ENCODE results near the gene WFDC5.
A peak's percentile ranks its signal among the peaks of the same experiment; 100 is the strongest.

The WFDC5 gene

DNA sequence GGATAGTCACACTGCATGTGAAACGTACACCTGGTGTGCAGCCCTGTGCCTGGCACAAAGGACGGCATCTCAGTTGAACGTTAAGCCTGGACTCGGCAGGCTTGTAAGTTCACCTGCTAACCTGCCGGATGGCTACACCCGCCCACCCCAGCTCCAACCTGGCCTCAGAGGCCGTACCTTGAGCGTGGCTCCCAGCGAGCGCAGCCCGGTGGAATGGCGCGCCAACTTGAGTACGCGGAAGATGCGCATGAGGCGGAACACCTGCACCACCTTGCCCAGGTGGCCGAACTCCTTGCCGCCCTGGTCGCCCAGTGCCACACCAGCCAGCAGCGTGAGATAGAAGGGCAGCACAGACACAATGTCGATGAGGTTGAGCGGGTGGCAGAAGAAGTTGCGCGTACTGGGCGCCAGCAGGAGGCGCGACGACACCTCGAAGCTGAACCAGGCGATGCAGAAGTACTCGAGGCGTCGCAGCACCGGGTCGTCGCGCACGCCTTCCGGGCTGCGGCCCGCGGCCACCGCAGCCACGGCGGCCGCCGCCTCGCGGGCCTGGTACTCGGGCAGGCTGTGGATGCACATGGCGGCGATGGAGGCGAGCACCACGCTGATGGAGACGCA, 17.4 kb downstream of the WFDC5 start (continued):
- TF ChIP-seq SP3 (tag by site-specific recombination; IDR thresholded peaks at IDR 0.05) (no peak), ZNF549 (tag by site-specific recombination; IDR thresholded peaks at IDR 0.05) (no peak), ZNF529 (tag by site-specific recombination; IDR thresholded peaks at IDR 0.05; ENCODE audit: insufficient replicate concordance) (no peak)

DNA sequence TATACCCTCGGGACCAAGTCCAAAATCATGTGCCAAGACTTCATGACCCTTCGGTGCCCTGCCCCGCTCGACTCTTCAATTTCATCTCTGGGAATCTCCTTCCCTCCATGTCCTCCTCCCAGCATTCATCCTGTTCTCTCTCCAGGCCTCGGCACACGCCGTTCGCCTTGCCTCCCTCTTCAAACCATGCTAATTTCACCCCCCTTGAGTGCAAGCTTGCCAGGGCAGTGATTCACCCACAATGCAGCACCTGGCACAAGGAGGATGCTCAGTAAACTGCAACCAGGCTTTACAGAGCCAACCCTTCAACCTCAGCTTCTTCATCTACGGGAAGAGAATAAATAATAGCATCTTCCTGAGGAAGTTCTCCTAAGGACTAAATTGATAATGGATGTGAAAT, 18.2 kb downstream of the WFDC5 start:
- H3K4me1 ChIP-seq (ENCODE audit: control insufficient read depth, insufficient read depth, low read length), result no peaks in the 10 kb centered on the region
- TF ChIP-seq ZNF37A (tag by site-specific recombination; IDR thresholded peaks at IDR 0.05) (no peak), ZBTB48 (tag by site-specific recombination; IDR thresholded peaks at IDR 0.05) (no peak), ZNF169 (tag by site-specific recombination; IDR thresholded peaks at IDR 0.05) (no peak), ZNF324 (tag by site-specific recombination; IDR thresholded peaks at IDR 0.05) (no peak), ZNF10 (tag by site-specific recombination; IDR thresholded peaks at IDR 0.05) (no peak), ZNF23 (tag by site-specific recombination; IDR thresholded peaks at IDR 0.05; ENCODE audit: borderline replicate concordance) (no peak)
- TF ChIP-seq, protein P1, sequence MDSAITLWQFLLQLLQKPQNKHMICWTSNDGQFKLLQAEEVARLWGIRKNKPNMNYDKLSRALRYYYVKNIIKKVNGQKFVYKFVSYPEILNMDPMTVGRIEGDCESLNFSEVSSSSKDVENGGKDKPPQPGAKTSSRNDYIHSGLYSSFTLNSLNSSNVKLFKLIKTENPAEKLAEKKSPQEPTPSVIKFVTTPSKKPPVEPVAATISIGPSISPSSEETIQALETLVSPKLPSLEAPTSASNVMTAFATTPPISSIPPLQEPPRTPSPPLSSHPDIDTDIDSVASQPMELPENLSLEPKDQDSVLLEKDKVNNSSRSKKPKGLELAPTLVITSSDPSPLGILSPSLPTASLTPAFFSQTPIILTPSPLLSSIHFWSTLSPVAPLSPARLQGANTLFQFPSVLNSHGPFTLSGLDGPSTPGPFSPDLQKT (IDR thresholded peaks at IDR 0.05; ENCODE audit: borderline replicate concordance, low read depth, low read length), result no peak
- TF ChIP-seq, protein P2, sequence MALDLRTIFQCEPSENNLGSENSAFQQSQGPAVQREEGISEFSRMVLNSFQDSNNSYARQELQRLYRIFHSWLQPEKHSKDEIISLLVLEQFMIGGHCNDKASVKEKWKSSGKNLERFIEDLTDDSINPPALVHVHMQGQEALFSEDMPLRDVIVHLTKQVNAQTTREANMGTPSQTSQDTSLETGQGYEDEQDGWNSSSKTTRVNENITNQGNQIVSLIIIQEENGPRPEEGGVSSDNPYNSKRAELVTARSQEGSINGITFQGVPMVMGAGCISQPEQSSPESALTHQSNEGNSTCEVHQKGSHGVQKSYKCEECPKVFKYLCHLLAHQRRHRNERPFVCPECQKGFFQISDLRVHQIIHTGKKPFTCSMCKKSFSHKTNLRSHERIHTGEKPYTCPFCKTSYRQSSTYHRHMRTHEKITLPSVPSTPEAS (tag by site-specific recombination; IDR thresholded peaks at IDR 0.05), result no peak
- CTCF ChIA-PET, result interaction anchor here (0.6 to 5.2 kb wide), 27 partner anchors 10 to 665 kb away, joined by 3 to 112 read pairs (median 4); partner anchors contain the start of gene WFDC5
- no peak overlapping the region for H3K4me3 ChIP-seq (ENCODE audit: low read depth, low read length)
- H3K9me3 ChIP-seq (ENCODE audit: control insufficient read depth, insufficient read depth, low read depth, low read length), result no peaks in the 10 kb centered on the region
- H3K27ac ChIP-seq (ENCODE audit: extremely low read depth, low read depth, low read length), result no peak overlapping the region
- H3K36me3 ChIP-seq (ENCODE audit: control insufficient read depth in 2 of 2, insufficient read depth in 1 of 2, low read length in 2 of 2), result no peaks in the 10 kb centered on the region
- POLR2A ChIA-PET, result interaction anchor here (0.8 kb wide), 1 partner anchor 188 kb away, joined by 3 read pairs; the partner anchor contains the start of gene PABPC1L

DNA sequence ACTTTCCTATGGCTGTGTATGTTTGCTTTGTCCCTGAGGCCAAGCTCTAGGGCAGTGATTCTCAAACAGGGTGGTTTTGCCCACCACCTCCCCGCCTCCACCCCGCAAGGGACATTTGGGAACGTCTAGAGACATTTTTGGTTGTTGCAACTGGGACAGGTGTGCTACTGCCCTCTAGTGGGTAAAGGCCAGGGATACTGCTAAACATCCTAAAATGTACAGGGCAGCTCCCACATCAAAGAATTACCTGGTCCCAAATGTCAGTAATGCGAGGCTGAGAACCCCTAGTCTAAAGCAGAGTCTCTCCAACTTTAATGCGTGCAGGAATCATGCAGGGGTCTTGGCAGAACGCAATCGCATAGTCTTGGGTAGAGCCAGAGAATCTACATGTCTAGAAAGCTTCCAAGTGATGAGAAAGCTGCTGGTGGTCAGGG, 19.2 kb downstream of the WFDC5 start:
- no peaks in the 10 kb centered on the region for H3K36me3 ChIP-seq (ENCODE audit: control insufficient read depth in 2 of 2, insufficient read depth in 1 of 2, low read length in 2 of 2)
- H3K4me3 ChIP-seq (ENCODE audit: low read depth, low read length), result no peak overlapping the region
- no peaks in the 10 kb centered on the region for H3K9me3 ChIP-seq (ENCODE audit: control insufficient read depth, insufficient read depth, low read depth, low read length)
- H3K27ac ChIP-seq (ENCODE audit: extremely low read depth, low read depth, low read length), result no peak overlapping the region
- POLR2A ChIA-PET, result interaction anchor here (0.8 kb wide), 1 partner anchor 187 kb away, joined by 3 read pairs; the partner anchor contains the start of gene PABPC1L
- H3K4me1 ChIP-seq (ENCODE audit: control insufficient read depth, insufficient read depth, low read length), result no peaks in the 10 kb centered on the region
- CTCF ChIA-PET, result interaction anchor here (0.6 to 5.2 kb wide), 37 partner anchors 8 to 666 kb away, joined by 3 to 112 read pairs (median 6); partner anchors contain the start of gene WFDC5
- TF ChIP-seq, protein P3, sequence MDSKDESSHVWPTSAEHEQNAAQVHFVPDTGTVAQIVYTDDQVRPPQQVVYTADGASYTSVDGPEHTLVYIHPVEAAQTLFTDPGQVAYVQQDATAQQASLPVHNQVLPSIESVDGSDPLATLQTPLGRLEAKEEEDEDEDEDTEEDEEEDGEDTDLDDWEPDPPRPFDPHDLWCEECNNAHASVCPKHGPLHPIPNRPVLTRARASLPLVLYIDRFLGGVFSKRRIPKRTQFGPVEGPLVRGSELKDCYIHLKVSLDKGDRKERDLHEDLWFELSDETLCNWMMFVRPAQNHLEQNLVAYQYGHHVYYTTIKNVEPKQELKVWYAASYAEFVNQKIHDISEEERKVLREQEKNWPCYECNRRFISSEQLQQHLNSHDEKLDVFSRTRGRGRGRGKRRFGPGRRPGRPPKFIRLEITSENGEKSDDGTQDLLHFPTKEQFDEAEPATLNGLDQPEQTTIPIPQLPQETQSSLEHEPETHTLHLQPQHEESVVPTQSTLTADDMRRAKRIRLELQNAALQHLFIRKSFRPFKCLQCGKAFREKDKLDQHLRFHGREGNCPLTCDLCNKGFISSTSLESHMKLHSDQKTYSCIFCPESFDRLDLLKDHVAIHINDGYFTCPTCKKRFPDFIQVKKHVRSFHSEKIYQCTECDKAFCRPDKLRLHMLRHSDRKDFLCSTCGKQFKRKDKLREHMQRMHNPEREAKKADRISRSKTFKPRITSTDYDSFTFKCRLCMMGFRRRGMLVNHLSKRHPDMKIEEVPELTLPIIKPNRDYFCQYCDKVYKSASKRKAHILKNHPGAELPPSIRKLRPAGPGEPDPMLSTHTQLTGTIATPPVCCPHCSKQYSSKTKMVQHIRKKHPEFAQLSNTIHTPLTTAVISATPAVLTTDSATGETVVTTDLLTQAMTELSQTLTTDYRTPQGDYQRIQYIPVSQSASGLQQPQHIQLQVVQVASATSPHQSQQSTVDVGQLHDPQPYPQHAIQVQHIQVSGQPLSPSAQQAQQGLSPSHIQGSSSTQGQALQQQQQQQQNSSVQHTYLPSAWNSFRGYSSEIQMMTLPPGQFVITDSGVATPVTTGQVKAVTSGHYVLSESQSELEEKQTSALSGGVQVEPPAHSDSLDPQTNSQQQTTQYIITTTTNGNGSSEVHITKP (tag by site-specific recombination; IDR thresholded peaks at IDR 0.05), result peak; percentile 84
- TF ChIP-seq, protein P4, sequence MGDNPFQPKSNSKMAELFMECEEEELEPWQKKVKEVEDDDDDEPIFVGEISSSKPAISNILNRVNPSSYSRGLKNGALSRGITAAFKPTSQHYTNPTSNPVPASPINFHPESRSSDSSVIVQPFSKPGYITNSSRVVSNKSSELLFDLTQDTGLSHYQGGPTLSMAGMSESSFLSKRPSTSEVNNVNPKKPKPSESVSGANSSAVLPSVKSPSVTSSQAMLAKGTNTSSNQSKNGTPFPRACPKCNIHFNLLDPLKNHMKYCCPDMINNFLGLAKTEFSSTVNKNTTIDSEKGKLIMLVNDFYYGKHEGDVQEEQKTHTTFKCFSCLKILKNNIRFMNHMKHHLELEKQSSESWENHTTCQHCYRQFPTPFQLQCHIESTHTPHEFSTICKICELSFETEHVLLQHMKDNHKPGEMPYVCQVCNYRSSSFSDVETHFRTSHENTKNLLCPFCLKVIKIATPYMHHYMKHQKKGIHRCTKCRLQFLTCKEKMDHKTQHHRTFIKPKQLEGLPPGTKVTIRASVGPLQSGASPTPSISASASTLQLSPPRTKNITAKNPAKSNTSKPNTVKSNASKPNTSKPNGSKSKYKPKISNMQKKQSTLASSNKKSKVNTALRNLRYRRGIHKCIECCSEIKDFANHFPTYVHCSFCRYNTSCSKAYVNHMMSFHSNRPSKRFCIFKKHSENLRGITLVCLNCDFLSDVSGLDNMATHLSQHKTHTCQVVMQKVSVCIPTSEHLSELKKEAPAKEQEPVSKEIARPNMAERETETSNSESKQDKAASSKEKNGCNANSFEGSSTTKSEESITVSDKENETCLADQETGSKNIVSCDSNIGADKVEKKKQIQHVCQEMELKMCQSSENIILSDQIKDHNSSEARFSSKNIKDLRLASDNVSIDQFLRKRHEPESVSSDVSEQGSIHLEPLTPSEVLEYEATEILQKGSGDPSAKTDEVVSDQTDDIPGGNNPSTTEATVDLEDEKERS (tag by site-specific recombination; IDR thresholded peaks at IDR 0.05), result no peak
- no peak for TF ChIP-seq ZBTB20 (tag by site-specific recombination; IDR thresholded peaks at IDR 0.05)
- no peak for TF ChIP-seq ZNF48 (tag by site-specific recombination; IDR thresholded peaks at IDR 0.05)
- TF ChIP-seq, protein P5, sequence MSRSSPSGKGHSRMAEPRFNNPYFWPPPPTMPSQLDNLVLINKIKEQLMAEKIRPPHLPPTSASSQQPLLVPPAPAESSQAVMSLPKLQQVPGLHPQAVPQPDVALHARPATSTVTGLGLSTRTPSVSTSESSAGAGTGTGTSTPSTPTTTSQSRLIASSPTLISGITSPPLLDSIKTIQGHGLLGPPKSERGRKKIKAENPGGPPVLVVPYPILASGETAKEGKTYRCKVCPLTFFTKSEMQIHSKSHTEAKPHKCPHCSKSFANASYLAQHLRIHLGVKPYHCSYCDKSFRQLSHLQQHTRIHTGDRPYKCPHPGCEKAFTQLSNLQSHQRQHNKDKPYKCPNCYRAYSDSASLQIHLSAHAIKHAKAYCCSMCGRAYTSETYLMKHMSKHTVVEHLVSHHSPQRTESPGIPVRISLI (tag by site-specific recombination; IDR thresholded peaks at IDR 0.05), result no peak
- TF ChIP-seq, protein P6, sequence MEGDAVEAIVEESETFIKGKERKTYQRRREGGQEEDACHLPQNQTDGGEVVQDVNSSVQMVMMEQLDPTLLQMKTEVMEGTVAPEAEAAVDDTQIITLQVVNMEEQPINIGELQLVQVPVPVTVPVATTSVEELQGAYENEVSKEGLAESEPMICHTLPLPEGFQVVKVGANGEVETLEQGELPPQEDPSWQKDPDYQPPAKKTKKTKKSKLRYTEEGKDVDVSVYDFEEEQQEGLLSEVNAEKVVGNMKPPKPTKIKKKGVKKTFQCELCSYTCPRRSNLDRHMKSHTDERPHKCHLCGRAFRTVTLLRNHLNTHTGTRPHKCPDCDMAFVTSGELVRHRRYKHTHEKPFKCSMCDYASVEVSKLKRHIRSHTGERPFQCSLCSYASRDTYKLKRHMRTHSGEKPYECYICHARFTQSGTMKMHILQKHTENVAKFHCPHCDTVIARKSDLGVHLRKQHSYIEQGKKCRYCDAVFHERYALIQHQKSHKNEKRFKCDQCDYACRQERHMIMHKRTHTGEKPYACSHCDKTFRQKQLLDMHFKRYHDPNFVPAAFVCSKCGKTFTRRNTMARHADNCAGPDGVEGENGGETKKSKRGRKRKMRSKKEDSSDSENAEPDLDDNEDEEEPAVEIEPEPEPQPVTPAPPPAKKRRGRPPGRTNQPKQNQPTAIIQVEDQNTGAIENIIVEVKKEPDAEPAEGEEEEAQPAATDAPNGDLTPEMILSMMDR (tag by site-specific recombination; IDR thresholded peaks at IDR 0.05), result peak; percentile 61; the same call in 1 of the 2 replicates
- TF ChIP-seq ZNF701 (tag by site-specific recombination; IDR thresholded peaks at IDR 0.05), result no peak
- TF ChIP-seq ZNF660 (tag by site-specific recombination; IDR thresholded peaks at IDR 0.05), result no peak
- peak; percentile 54; the same call in 1 of the 2 replicates for TF ChIP-seq ZBTB48 (tag by site-specific recombination; IDR thresholded peaks at IDR 0.05)
